Stomach smooth muscle (tissue), 2 donors: ENCODE results near the gene BRAF.
"Not testable (repeated sequence)": the region's sequence is repeated elsewhere in the genome, so short reads cannot be mapped to it uniquely, and the experiment has no call there.

Experiments used
- H3K27ac ChIP-seq: one replicate; pipeline ENCODE4 v1.7.0; 2013; ENCODE audit warnings: mild to moderate bottlenecking, low read length, inconsistent platforms
- H3K27me3 ChIP-seq, 2 donors: one replicate each; pipeline ENCODE4 v1.7.0; 2013; ENCODE audit warnings: low read length in 2 of 2; ENCODE audit not compliant: insufficient read depth in 2 of 2, control insufficient read depth in 1 of 2
- H3K36me3 ChIP-seq, 2 donors: one replicate each; pipeline ENCODE4 v1.7.0; 2013; ENCODE audit warnings: low read length in 2 of 2; ENCODE audit not compliant: control insufficient read depth in 2 of 2, insufficient read depth in 2 of 2
- H3K4me1 ChIP-seq: one replicate; pipeline ENCODE4 v1.7.0; 2013; ENCODE audit warnings: low read length; ENCODE audit not compliant: control insufficient read depth, insufficient read depth
- H3K4me3 ChIP-seq, 2 donors: one replicate each; pipeline ENCODE4 v1.7.0; 2013; ENCODE audit warnings: low read length in 2 of 2
- H3K9ac ChIP-seq, 2 donors: one replicate each; pipeline ENCODE4 v1.7.0; 2013; ENCODE audit warnings: low read length in 2 of 2, mild to moderate bottlenecking in 1 of 2
- H3K9me3 ChIP-seq, 2 donors: one replicate each; pipeline ENCODE4 v1.7.0; 2013; ENCODE audit warnings: low read length in 2 of 2; ENCODE audit not compliant: control insufficient read depth in 2 of 2
- donor health status: healthy.
- donor health status: Pancreatic carcinoma.

The BRAF gene

DNA sequence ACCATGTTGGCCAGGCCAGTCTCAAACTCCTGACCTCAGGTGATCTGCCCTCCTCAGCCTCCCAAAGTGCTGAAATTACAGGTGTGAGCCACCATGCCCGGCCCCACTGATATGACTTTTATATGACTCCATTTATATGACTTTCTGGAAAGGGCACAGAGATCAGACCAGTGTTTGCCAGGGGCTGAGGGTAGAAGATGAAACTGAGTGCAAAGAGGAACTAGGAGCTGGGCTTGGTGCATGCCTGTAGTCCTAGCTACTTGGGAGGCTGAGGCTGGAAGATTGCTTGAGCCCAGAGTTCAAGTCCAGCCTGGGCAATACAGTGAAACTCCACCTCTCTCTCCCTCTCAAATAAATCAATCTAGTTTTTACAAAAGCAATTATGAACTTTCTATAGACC is 7.5 kb downstream of the BRAF start:
- H3K27me3 ChIP-seq: no peaks in the 10 kb centered on the region
- H3K36me3 ChIP-seq: no peaks in the 10 kb centered on the region
- no peaks in the 10 kb centered on the region for H3K4me1 ChIP-seq
- no peaks in the 10 kb centered on the region for H3K9me3 ChIP-seq
- no peak overlapping the region for H3K4me3 ChIP-seq
- no peak overlapping the region for H3K9ac ChIP-seq
- no peak overlapping the region for H3K27ac ChIP-seq

DNA sequence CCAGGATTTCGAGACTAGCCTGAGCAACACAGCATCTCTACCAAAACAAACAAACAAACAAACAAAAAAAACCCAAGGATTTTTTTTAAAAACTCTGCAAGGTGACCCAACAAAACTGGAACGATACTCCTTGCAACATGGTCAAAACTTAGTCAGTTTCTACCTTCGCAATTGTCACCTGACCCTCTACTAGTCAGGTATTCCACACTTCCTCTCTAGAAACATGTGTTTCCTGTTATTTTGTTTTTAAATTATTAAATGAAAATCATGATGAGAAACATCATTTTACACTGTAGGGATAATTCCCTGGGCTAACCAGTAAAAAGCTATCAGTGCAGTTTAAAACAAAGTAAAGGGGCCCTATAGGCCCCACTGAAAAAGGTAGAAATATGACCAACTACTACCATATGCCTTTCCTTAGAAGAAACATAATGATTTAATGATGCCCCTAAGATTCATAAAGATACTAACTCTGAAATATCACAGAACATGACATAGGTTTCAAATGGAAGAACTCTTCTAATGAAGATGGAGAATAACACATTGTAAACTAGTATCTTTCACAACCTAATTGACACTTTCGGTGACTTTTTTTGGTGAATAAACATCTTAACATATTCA is 8.7 kb downstream of the BRAF start:
- Histone ChIP-seq H3K27ac (no peak overlapping the region), H3K9me3 (no peaks in the 10 kb centered on the region), H3K4me3 (no peak overlapping the region), H3K9ac (no peak overlapping the region), H3K27me3 (no peaks in the 10 kb centered on the region), H3K36me3 (no peaks in the 10 kb centered on the region), H3K4me1 (no peaks in the 10 kb centered on the region)

DNA sequence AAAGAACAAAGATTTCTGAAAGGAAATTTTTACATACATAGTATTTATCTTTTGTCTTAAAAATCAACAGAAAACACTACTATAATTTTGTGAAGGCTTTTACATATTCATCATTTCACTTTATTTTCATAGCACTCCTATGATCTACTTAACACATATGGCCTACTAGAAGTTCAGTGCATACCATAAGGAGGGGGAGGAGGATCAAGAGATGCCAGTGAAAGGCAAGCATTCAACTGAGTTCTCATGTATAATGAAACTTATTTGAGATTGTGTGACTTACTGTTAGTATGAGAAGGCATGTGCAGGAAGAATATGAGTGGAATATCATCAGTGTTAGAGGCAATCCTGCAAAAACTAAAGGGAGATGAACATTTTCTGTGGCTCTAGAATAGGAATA is 10.6 kb downstream of the BRAF start:
- Histone ChIP-seq H3K4me3 (no peak overlapping the region), H3K27me3 (no peaks in the 10 kb centered on the region), H3K4me1 (no peaks in the 10 kb centered on the region), H3K9me3 (no peaks in the 10 kb centered on the region), H3K9ac (no peak overlapping the region), H3K27ac (no peak overlapping the region), H3K36me3 (no peaks in the 10 kb centered on the region)

DNA sequence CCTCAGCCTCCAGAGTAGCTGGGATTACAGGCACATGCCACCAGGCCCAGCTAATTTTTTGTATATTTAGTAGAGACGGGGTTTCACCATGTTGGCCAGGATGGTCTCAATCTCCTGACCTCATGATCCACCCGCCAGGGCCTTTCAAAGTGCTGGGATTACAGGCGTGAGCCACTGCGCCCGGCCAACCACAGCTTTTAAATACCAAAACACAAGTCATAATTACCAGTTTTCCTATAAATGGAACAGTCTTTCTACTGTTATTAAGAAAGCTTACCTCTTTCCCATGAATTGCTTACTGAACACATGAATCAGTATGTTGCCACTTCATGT is 11.2 kb downstream of the BRAF start:
- H3K27ac ChIP-seq, H3K4me3 ChIP-seq, H3K36me3 ChIP-seq, H3K9me3 ChIP-seq, H3K4me1 ChIP-seq, H3K9ac ChIP-seq, H3K27me3 ChIP-seq: not testable (repeated sequence)

DNA sequence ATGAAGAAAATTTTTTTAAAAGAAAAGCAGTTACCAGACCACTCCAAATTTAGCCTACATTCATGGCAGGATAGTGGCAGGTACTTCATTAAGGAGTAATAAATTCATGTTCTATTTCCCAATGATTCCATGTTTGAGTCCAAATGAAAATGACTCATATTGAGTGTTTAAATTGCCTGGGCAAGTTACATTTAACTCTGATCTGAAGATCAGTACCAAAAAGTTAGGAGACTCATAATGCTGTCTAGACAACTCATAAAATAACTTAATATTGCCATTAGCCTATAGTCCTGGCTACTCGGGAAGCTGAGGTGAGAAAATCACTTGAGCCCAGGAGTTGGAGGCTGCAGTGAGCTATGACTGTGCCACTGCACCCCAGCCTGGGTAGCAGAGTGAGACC is 13.0 kb downstream of the BRAF start:
- H3K9me3 ChIP-seq: no peaks in the 10 kb centered on the region
- no peaks in the 10 kb centered on the region for H3K4me1 ChIP-seq
- no peak overlapping the region for H3K9ac ChIP-seq
- H3K27ac ChIP-seq: no peak overlapping the region
- H3K4me3 ChIP-seq: no peak overlapping the region
- H3K27me3 ChIP-seq: no peaks in the 10 kb centered on the region
- H3K36me3 ChIP-seq: no peaks in the 10 kb centered on the region

DNA sequence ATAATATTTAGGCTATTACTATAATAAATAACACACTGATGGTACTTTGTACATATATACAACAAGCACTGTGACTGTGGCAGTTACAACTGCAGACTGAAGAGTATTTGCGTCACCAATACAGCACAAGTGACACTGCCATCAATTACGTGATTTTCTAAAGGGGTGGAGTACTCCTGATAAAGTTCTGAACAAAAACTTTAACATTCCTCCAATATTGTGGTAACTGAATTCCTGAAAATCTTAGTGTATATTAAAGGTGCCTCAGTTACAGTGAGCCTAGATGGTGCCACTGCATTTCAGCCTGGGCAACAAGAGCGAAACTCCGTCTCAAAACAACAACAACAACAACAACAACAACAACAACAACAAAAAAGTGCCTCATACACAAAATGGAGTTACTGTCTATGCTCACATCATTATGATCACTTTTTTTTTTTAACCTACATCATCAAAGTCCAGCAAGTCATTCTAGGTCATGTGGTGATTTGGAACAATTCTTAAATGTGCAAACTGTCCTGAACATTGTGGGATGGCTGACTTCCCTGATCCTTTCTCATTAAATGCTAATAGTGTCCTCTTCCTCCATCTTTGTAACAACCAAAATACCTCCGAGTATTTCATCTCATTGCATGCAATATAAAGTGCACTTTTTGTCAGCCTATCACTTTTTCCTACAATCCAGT is 15.1 kb downstream of the BRAF start:
- H3K36me3 ChIP-seq: no peaks in the 10 kb centered on the region
- H3K9me3 ChIP-seq: no peaks in the 10 kb centered on the region
- H3K4me3 ChIP-seq: no peak overlapping the region
- no peaks in the 10 kb centered on the region for H3K4me1 ChIP-seq
- no peak overlapping the region for H3K27ac ChIP-seq
- no peak overlapping the region for H3K9ac ChIP-seq
- H3K27me3 ChIP-seq: no peaks in the 10 kb centered on the region

DNA sequence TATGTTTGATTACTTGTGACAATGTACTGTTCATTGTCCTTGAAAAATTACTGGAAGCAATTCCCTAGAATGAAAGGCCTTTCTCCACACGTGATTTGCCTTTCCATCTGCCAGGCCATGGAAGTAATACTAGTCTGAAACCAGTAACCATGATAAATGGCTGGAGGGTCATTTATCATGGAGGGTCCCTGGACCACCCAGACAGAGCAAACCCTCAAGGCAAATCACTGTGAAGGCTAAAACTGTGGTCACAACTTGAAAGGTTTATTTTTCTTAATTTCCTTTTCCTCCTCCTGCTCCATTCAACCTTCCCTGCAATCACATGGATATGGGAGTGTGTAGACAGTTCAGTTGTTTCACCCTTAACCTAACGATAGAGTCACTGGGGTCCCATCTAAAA is 16.4 kb downstream of the BRAF start:
- no peak overlapping the region for H3K4me3 ChIP-seq

DNA sequence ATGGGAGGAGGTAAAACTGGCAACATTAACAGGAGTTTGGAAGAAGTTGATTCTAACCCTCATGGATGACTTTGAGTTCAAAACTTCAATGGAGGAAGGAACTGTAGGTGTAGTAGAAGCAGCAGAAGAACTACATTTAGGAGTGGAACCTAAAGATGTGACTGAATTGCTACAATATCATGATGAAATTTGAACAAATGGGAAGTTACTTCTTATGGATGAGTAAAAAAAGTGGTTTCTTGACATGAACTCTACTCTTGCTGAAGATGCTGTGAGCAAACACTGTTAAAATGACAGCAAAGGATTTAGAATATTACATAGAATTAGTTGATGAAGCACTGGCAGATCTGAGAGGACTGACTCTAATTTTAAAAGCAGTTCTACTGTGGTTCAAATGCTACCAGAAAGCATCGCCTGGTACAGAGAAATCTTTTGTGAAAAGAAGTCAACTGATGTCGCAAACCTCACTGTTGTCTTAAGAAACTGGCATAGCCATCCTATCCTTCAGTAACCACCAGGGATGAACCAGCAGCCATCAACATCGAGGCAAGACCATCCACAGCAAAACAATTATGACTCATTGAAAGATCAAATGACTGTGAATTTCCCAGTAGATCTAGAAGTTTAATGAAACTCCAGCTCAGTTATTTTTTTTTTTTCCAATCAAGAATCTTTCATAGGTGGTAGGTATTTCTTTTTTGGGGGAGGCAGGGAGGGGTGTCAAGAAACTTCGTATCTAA is 20.8 kb downstream of the BRAF start:
- no peaks in the 10 kb centered on the region for H3K9me3 ChIP-seq
- H3K27ac ChIP-seq: no peak overlapping the region
- H3K9ac ChIP-seq: no peak overlapping the region
- no peaks in the 10 kb centered on the region for H3K36me3 ChIP-seq
- no peaks in the 10 kb centered on the region for H3K27me3 ChIP-seq
- H3K4me1 ChIP-seq: no peaks in the 10 kb centered on the region
- H3K4me3 ChIP-seq: no peak overlapping the region

More for the DNA sequence above, 16.4 kb downstream of the BRAF start:
- no peak overlapping the region for H3K9ac ChIP-seq
- H3K9me3 ChIP-seq: no peaks in the 10 kb centered on the region
- no peaks in the 10 kb centered on the region for H3K4me1 ChIP-seq
- no peaks in the 10 kb centered on the region for H3K36me3 ChIP-seq
- H3K27ac ChIP-seq: no peak overlapping the region
- H3K27me3 ChIP-seq: no peaks in the 10 kb centered on the region

DNA sequence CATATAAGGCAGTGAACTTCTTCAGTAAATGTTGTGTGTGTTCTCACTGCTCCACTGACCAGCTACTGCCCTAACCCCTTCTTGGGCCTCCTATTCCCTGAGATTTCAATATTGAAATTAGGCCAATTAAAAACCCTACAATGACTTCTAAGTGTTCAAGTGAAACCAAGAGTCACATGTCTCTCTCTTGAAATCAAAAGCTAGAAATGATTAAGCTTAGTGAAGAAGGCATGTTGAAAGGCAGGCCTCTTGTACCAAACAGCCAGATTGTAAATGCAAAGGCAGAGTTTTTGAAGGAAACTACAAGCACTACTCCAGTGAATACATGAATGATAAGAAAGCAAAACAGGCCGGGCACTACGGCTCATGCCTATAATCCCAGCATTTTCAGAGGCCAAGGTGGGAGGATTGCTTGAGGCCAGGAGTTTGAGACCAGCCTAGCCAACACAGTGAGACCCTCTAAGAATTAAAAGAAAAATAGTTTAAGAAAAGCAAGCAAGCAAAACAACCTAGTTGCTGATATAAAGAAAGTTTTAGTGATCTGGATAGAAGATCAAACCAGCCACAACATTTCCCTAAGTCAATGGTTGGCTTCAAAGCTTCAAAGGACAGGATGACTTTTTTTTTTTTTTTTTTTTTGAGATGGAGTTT is 22.3 kb downstream of the BRAF start:
- no peak overlapping the region for H3K4me3 ChIP-seq
- no peak overlapping the region for H3K9ac ChIP-seq
- no peaks in the 10 kb centered on the region for H3K27me3 ChIP-seq
- no peaks in the 10 kb centered on the region for H3K36me3 ChIP-seq
- H3K9me3 ChIP-seq: no peaks in the 10 kb centered on the region
- H3K4me1 ChIP-seq: no peaks in the 10 kb centered on the region
- no peak overlapping the region for H3K27ac ChIP-seq

DNA sequence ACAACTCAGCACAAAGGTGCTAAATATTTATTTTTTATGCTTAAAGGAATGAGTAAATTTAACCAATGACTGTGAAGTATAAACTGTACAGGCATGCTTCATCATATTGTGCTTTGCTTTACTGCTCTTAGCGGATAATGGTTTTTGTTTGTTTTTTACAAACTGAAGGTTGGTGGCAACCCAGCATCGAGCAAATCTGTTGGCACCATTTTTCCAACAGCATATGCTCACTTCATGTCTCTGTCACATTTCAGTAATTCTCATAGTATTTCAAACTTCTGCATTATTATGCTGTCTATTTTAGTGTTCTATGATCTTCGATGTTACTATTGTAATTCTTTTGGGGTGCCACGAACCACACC is 22.8 kb downstream of the BRAF start:
- Histone ChIP-seq H3K27ac (no peak overlapping the region), H3K9ac (no peak overlapping the region), H3K4me1 (no peaks in the 10 kb centered on the region)

DNA sequence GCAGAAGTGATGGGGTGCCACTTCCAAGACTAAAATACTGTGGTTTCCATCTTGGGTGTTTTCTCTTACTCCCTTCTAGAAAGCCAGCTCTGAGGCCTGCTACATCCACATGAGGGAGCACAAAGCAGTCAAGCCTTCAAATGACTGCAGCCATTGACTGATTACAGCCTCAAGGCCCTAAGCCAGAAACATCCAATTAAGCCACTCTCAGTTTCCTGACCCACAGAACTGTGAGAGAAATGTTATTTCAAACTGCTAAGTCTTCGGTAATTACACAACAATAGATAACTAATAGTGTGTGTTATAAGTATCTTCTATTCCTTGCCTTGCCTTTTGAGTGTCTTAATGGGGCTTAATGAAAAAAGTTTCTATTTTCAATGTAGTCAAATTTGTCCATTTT is 24.8 kb downstream of the BRAF start:
- H3K36me3 ChIP-seq: no peaks in the 10 kb centered on the region
- no peak overlapping the region for H3K9ac ChIP-seq
- H3K4me1 ChIP-seq: no peaks in the 10 kb centered on the region
- no peak overlapping the region for H3K27ac ChIP-seq
- no peaks in the 10 kb centered on the region for H3K9me3 ChIP-seq
- no peak overlapping the region for H3K4me3 ChIP-seq
- no peaks in the 10 kb centered on the region for H3K27me3 ChIP-seq

More for the DNA sequence above, 22.8 kb downstream of the BRAF start:
- Histone ChIP-seq H3K9me3 (no peaks in the 10 kb centered on the region), H3K27me3 (no peaks in the 10 kb centered on the region), H3K36me3 (no peaks in the 10 kb centered on the region), H3K4me3 (no peak overlapping the region)
